Colonic mucosa (tissue), 4 donors: ENCODE results near the gene NOL4L. TPM values are rescaled to one million over a fixed set of nuclear protein-coding genes. Genes with fewer than 3 reads are reported as not detected.

Experiments
- DNase-seq: peaks from one replicate; pipeline ENCODE4 v3.0.0-alpha.2; 2020
- H3K27ac ChIP-seq: fragments of 200-600 bp; one replicate; pipeline ENCODE4 v1.8.0; 2021
- H3K27me3 ChIP-seq: fragments of 200-600 bp; one replicate; pipeline ENCODE4 v1.8.0; 2021
- H3K36me3 ChIP-seq: fragments of 200-600 bp; one replicate; pipeline ENCODE4 v1.8.0; 2021
- H3K4me1 ChIP-seq: fragments of 200-600 bp; one replicate; pipeline ENCODE4 v1.8.0; 2021; ENCODE audit warnings: mild to moderate bottlenecking
- H3K4me3 ChIP-seq: fragments of 200-600 bp; one replicate; pipeline ENCODE4 v1.8.0; 2021
- H3K9ac ChIP-seq, 2 donors: one replicate each; pipeline ENCODE4 v1.7.0; 2013; ENCODE audit warnings: control low read depth in 2 of 2, low read depth in 2 of 2, low read length in 2 of 2
- H3K9me3 ChIP-seq: fragments of 200-600 bp; one replicate; pipeline ENCODE4 v1.8.0; 2021
- CTCF ChIP-seq: fragments of 200-600 bp; IDR thresholded peaks from one replicate; pipeline ENCODE4 v1.8.0; 2022; ENCODE audit warnings: antibody characterized with exemption, mild to moderate bottlenecking
- intact Hi-C: fragments of 100-400 bp; cut with DNase I; formaldehyde crosslinking; loops from one replicate; pipeline ENCODE4 v1.14.1; 2022
- total RNA-seq, 2 donors: library from RNA; stranded (reverse); fragmentation: NEBNext Ultra II Directional in 1 of 2; extraction: Animal tissue kit (Norgen Biotek cat#: 25700) in 1 of 2; gene quantifications; one replicate each; pipeline ENCODE4 v1.2.1, GENCODE V29; 2021
- donor health status: healthy.
- donor health status: DM: no; HTN: no; CAD: no.
- donor health status: DM: no; HTN: no; CAD: no.

The NOL4L gene
- total RNA-seq, 2 donors from 2014 or later, result 54.2 to 58.0 TPM

- H3K9me3 ChIP-seq, result no peaks in the 10 kb centered on the region
- no peak overlapping the region for H3K4me3 ChIP-seq
- peak; percentile 91 for DNase-seq
- intact Hi-C loops, result no loop called here
- H3K4me1 ChIP-seq, result peaks cover 59% of the 10 kb centered on the region
- H3K27ac ChIP-seq, result peak overlapping the region; percentile 82
- H3K27me3 ChIP-seq, result no peaks in the 10 kb centered on the region
- H3K9ac ChIP-seq, result peak overlapping the region; percentile 15 to 76
- no peak for TF ChIP-seq CTCF
- no peaks in the 10 kb centered on the region for H3K36me3 ChIP-seq
Measured at GRCh38 chr20:32465092-32465900, 119.8 kb downstream of the NOL4L start.

- H3K4me3 ChIP-seq, result no peak overlapping the region
- intact Hi-C loops, result no loop called here
- DNase-seq, result no peak
- TF ChIP-seq CTCF, result no peak
- H3K9me3 ChIP-seq, result no peaks in the 10 kb centered on the region
- H3K36me3 ChIP-seq, result no peaks in the 10 kb centered on the region
- no peaks in the 10 kb centered on the region for H3K27me3 ChIP-seq
- peaks cover 53% of the 10 kb centered on the region for H3K4me1 ChIP-seq
- H3K27ac ChIP-seq, result peak overlapping the region; percentile 82
- H3K9ac ChIP-seq, result peak overlapping the region; percentile 64 to 76
Measured at GRCh38 chr20:32464401-32465091, 120.6 kb downstream of the NOL4L start.

- H3K9ac ChIP-seq, result peak overlapping the region; percentile 76 to 78
- no peaks in the 10 kb centered on the region for H3K36me3 ChIP-seq
- no peaks in the 10 kb centered on the region for H3K27me3 ChIP-seq
- no peak for TF ChIP-seq CTCF
- H3K9me3 ChIP-seq, result no peaks in the 10 kb centered on the region
- peaks cover 53% of the 10 kb centered on the region for H3K4me1 ChIP-seq
- intact Hi-C loops, result no loop called here
- peak; percentile 85 for DNase-seq
- H3K4me3 ChIP-seq, result no peak overlapping the region
- H3K27ac ChIP-seq, result peak overlapping the region; percentile 82
Measured at GRCh38 chr20:32463642-32464400, 121.3 kb downstream of the NOL4L start.

- intact Hi-C loops, result no loop called here
- peak overlapping the region; percentile 82 for H3K27ac ChIP-seq
- no peaks in the 10 kb centered on the region for H3K9me3 ChIP-seq
- H3K27me3 ChIP-seq, result no peaks in the 10 kb centered on the region
- no peaks in the 10 kb centered on the region for H3K36me3 ChIP-seq
- peak overlapping the region; percentile 76 to 78 for H3K9ac ChIP-seq
- TF ChIP-seq CTCF, result no peak
- H3K4me1 ChIP-seq, result peaks cover 47% of the 10 kb centered on the region
- H3K4me3 ChIP-seq, result no peak overlapping the region
- peak; percentile 79 for DNase-seq
Measured at GRCh38 chr20:32462900-32463641, 122.1 kb downstream of the NOL4L start.
